SU-DHL-6 (cell line): ENCODE data around the gene PLEKHG2.

Experiments used
- H2AFZ ChIP-seq: fragments of 200-600 bp; sonication (generic); 2 replicates; pipeline ENCODE4 v1.6.1; 2014; ENCODE audit warnings: low read depth, mild to moderate bottlenecking, moderate library complexity, mixed read lengths, antibody characterized with exemption, low read length; ENCODE audit not compliant: severe bottlenecking
- H3F3A ChIP-seq: fragments of 200-600 bp; shearing (Covaris generic); 2 replicates; pipeline ENCODE4 v1.6.0; 2016; ENCODE audit warnings: antibody characterized with exemption, mild to moderate bottlenecking; ENCODE audit not compliant: insufficient read depth
- H3K27ac ChIP-seq: fragments of 200-600 bp; sonication (generic); 2 replicates; pipeline ENCODE4 v1.5.1; 2016; ENCODE audit warnings: low read depth, mild to moderate bottlenecking, low read length, moderate library complexity, mixed read lengths
- H3K27me3 ChIP-seq: fragments of 200-600 bp; sonication (generic), shearing (Covaris generic); 2 replicates; pipeline ENCODE4 v1.6.0; 2014; ENCODE audit warnings: mild to moderate bottlenecking, low read length
- H3K36me3 ChIP-seq: fragments of 200-600 bp; sonication (generic); 2 replicates; pipeline ENCODE4 v1.6.1; 2014; ENCODE audit warnings: mild to moderate bottlenecking, low read length, mixed read lengths
- H3K4me2 ChIP-seq: fragments of 300-600, 200-600 bp; shearing (Covaris generic), sonication (generic); 2 replicates; pipeline ENCODE4 v1.6.0; 2014; ENCODE audit warnings: low read length, low read depth, mild to moderate bottlenecking; ENCODE audit not compliant: poor library complexity, severe bottlenecking
- H3K4me3 ChIP-seq: fragments of 200-600 bp; sonication (generic); 2 replicates; pipeline ENCODE4 v1.5.1; 2014; ENCODE audit warnings: antibody characterized with exemption, low read length, mild to moderate bottlenecking, mixed read lengths; ENCODE audit not compliant: insufficient read depth, poor library complexity, severe bottlenecking
- H3K79me2 ChIP-seq: fragments of 200-600 bp; sonication (generic); 2 replicates; pipeline ENCODE4 v1.6.1; 2014; ENCODE audit warnings: mild to moderate bottlenecking, low read length, moderate library complexity; ENCODE audit not compliant: insufficient read depth
- H3K9ac ChIP-seq: fragments of 200-600 bp; sonication (generic); 2 replicates; pipeline ENCODE4 v1.7.0; 2014; ENCODE audit warnings: mild to moderate bottlenecking, low read length
- H3K9me2 ChIP-seq: fragments of 200-600 bp; sonication (generic); replicated peaks from 2 replicates; pipeline ENCODE4 v1.6.1; 2014; ENCODE audit warnings: low read length; ENCODE audit not compliant: insufficient read depth
- H3K9me3 ChIP-seq: fragments of 200-600 bp; sonication (generic); 2 replicates; pipeline ENCODE4 v1.6.1; 2014; ENCODE audit warnings: low read length, mixed read lengths; ENCODE audit not compliant: insufficient read depth
- H4K20me1 ChIP-seq: fragments of 200-600 bp; sonication (generic); 2 replicates; pipeline ENCODE4 v1.6.1; 2014; ENCODE audit warnings: low read depth, mild to moderate bottlenecking, antibody characterized with exemption, low read length, moderate library complexity, mixed read lengths
- CTCF ChIP-seq: fragments of 200-600 bp; sonication (generic); IDR thresholded peaks from one replicate; pipeline ENCODE4 v1.5.1; 2017; ENCODE audit warnings: antibody characterized with exemption, mild to moderate bottlenecking, low read length, moderate library complexity; ENCODE audit not compliant: insufficient read depth, poor library complexity, severe bottlenecking
- EZH2phosphoT487 ChIP-seq: fragments of 200-600 bp; sonication (generic), shearing (Covaris generic); conservative IDR thresholded peaks from 2 replicates; pipeline ENCODE4 v1.6.1; 2018; ENCODE audit warnings: mild to moderate bottlenecking, antibody characterized with exemption, low read length, moderate library complexity, mixed read lengths

PLEKHG2 gene

GRCh38 chr19:39413272-39413910 lies 922 bp downstream of the PLEKHG2 start:
- peaks cover 34% of the 10 kb centered on the region for H3F3A ChIP-seq
- H3K27ac ChIP-seq: peak overlapping the region; percentile 83
- no peaks in the 10 kb centered on the region for H3K27me3 ChIP-seq
- no peaks in the 10 kb centered on the region for H3K9me3 ChIP-seq
- peaks cover 17% of the 10 kb centered on the region for H3K79me2 ChIP-seq
- no peaks in the 10 kb centered on the region for H3K36me3 ChIP-seq
- peak overlapping the region; percentile 100 for H3K4me3 ChIP-seq
- peak overlapping the region; percentile 73 for H2AFZ ChIP-seq
- peak overlapping the region; percentile 91 for H3K4me2 ChIP-seq
- no peaks in the 10 kb centered on the region for H4K20me1 ChIP-seq
- H3K9ac ChIP-seq: peak overlapping the region; percentile 100
- H3K9me2 ChIP-seq: no peaks in the 10 kb centered on the region
- no peak for TF ChIP-seq EZH2phosphoT487
- no peak for TF ChIP-seq CTCF

- peak overlapping the region; percentile 91 for H3K4me2 ChIP-seq
- H3K27me3 ChIP-seq: no peaks in the 10 kb centered on the region
- H3K4me3 ChIP-seq: peak overlapping the region; percentile 100
- H4K20me1 ChIP-seq: no peaks in the 10 kb centered on the region
- peaks cover 27% of the 10 kb centered on the region for H3F3A ChIP-seq
- H3K9ac ChIP-seq: peak overlapping the region; percentile 100
- TF ChIP-seq EZH2phosphoT487: no peak
- no peak for TF ChIP-seq CTCF
- H2AFZ ChIP-seq: no peak overlapping the region
- no peaks in the 10 kb centered on the region for H3K36me3 ChIP-seq
- peak overlapping the region; percentile 83 for H3K27ac ChIP-seq
- peaks cover 11% of the 10 kb centered on the region for H3K79me2 ChIP-seq
- H3K9me2 ChIP-seq: no peaks in the 10 kb centered on the region
- no peaks in the 10 kb centered on the region for H3K9me3 ChIP-seq
Measured at GRCh38 chr19:39413911-39414608, 1.6 kb downstream of the PLEKHG2 start.

- Histone ChIP-seq H3K9me2 (no peaks in the 10 kb centered on the region), H2AFZ (no peak overlapping the region), H3K27me3 (no peaks in the 10 kb centered on the region), H3K36me3 (no peaks in the 10 kb centered on the region), H3K9ac (no peak overlapping the region), H3K4me3 (no peak overlapping the region), H3K79me2 (peaks cover 6% of the 10 kb centered on the region), H3K27ac (no peak overlapping the region), H4K20me1 (no peaks in the 10 kb centered on the region), H3K9me3 (no peaks in the 10 kb centered on the region), H3F3A (peaks cover 16% of the 10 kb centered on the region), H3K4me2 (no peak overlapping the region)
- TF ChIP-seq EZH2phosphoT487: no peak
- TF ChIP-seq CTCF: no peak
Measured at GRCh38 chr19:39415111-39416046, 2.9 kb downstream of the PLEKHG2 start.
